ENCODE measurements around the gene TMEM97. TPM values are rescaled to one million over a fixed set of nuclear protein-coding genes. Genes with fewer than 3 reads are reported as not detected.
A peak's percentile ranks its signal among the peaks of the same experiment; 100 is the strongest.

TMEM97 gene
- polyA plus RNA-seq, 3 donors: 1.3 to 1.5 (median 1.4) TPM

GRCh38 chr17:28324267-28324745 is 5.3 kb downstream of the TMEM97 start:
- Histone ChIP-seq H3K4me3 (replicated peaks in 1 of 3; ENCODE audit: low read depth in 2 of 3, low read length in 3 of 3) (no peak overlapping the region), H3K79me2 (ENCODE audit: insufficient read depth, low read length) (peaks cover 30% of the 10 kb centered on the region), H3K9ac (ENCODE audit: insufficient read depth, low read length, poor library complexity, severe bottlenecking) (no peak overlapping the region), H3K4me1 (ENCODE audit: control insufficient read depth in 1 of 2, insufficient read depth in 2 of 2, low read length in 2 of 2) (peaks cover 24 to 29% of the 10 kb centered on the region in 2 donors), H3K36me3 (replicated peaks in 1 of 2; ENCODE audit: control insufficient read depth in 1 of 2, insufficient read depth in 2 of 2, low read length in 2 of 2) (peaks cover 21 to 35% of the 10 kb centered on the region in 2 donors), H3K9me3 (replicated peaks in 1 of 2; ENCODE audit: control insufficient read depth in 1 of 2, insufficient read depth in 1 of 2, low read length in 2 of 2) (no peaks in the 10 kb centered on the region), H3K27ac (ENCODE audit: low read depth in 1 of 2, low read length in 2 of 2) (peak overlapping the region in 1 of 2 donors; percentile 36), H2AFZ (ENCODE audit: insufficient read depth, low read depth, low read length, poor library complexity, severe bottlenecking) (no peak overlapping the region), H3K27me3 (ENCODE audit: control insufficient read depth in 2 of 2, insufficient read depth in 2 of 2, low read length in 2 of 2) (no peaks in the 10 kb centered on the region), H3K4me2 (replicated peaks; ENCODE audit: extremely low read depth, low read length, poor library complexity, severe bottlenecking) (peak overlapping the region; percentile 24), H4K20me1 (ENCODE audit: insufficient read depth, low read length) (no peaks in the 10 kb centered on the region)
- intact Hi-C loops (cut with micrococcal nuclease): loop anchor here in 1 of 2 donors (5.0 kb wide), 1 partner anchor 33 kb away; the partner anchor contains the start of gene POLDIP2
- no peak for DNase-seq
- peak overlapping the region in 4 of 7 donors; percentile 41 to 78 (median 59) for H3K27ac Mint-ChIP-seq
- no peak for TF ChIP-seq CTCF (IDR thresholded peaks at IDR 0.05)
- H3K4me3 Mint-ChIP-seq: no peak overlapping the region
- H3K27me3 Mint-ChIP-seq (ENCODE audit: low read depth in 3 of 3): no peaks in the 10 kb centered on the region
- H3K4me1 Mint-ChIP-seq: peaks cover 28% of the 10 kb centered on the region
- no peaks in the 10 kb centered on the region for H3K9me3 Mint-ChIP-seq
- 68% methylated on average over 2 of the region's 5 CpGs for WGBS (ENCODE audit: insufficient coverage)
- H3K36me3 Mint-ChIP-seq: peaks cover 29 to 35% of the 10 kb centered on the region in 2 donors

GRCh38 chr17:28324781-28325180 is 5.8 kb downstream of the TMEM97 start:
- Histone ChIP-seq H3K4me2 (replicated peaks; ENCODE audit: extremely low read depth, low read length, poor library complexity, severe bottlenecking) (peak overlapping the region; percentile 24), H3K4me3 (replicated peaks in 1 of 3; ENCODE audit: low read depth in 2 of 3, low read length in 3 of 3) (no peak overlapping the region), H3K79me2 (ENCODE audit: insufficient read depth, low read length) (peaks cover 26% of the 10 kb centered on the region), H2AFZ (ENCODE audit: insufficient read depth, low read depth, low read length, poor library complexity, severe bottlenecking) (no peak overlapping the region), H4K20me1 (ENCODE audit: insufficient read depth, low read length) (no peaks in the 10 kb centered on the region), H3K27me3 (ENCODE audit: control insufficient read depth in 2 of 2, insufficient read depth in 2 of 2, low read length in 2 of 2) (no peaks in the 10 kb centered on the region), H3K9ac (ENCODE audit: insufficient read depth, low read length, poor library complexity, severe bottlenecking) (no peak overlapping the region), H3K4me1 (ENCODE audit: control insufficient read depth in 1 of 2, insufficient read depth in 2 of 2, low read length in 2 of 2) (peaks cover 19 to 24% of the 10 kb centered on the region in 2 donors), H3K27ac (ENCODE audit: low read depth in 1 of 2, low read length in 2 of 2) (peak overlapping the region in 1 of 2 donors; percentile 36), H3K9me3 (replicated peaks in 1 of 2; ENCODE audit: control insufficient read depth in 1 of 2, insufficient read depth in 1 of 2, low read length in 2 of 2) (no peaks in the 10 kb centered on the region), H3K36me3 (replicated peaks in 1 of 2; ENCODE audit: control insufficient read depth in 1 of 2, insufficient read depth in 2 of 2, low read length in 2 of 2) (peaks cover 24 to 40% of the 10 kb centered on the region in 2 donors)
- Mint-ChIP-seq H3K9me3 (no peaks in the 10 kb centered on the region), H3K27ac (peak overlapping the region in 4 of 7 donors; percentile 41 to 78 (median 59)), H3K27me3 (ENCODE audit: low read depth in 3 of 3) (no peaks in the 10 kb centered on the region), H3K4me3 (peak overlapping the region in 1 of 2 donors; percentile 11), H3K4me1 (peaks cover 24% of the 10 kb centered on the region), H3K36me3 (peaks cover 29 to 39% of the 10 kb centered on the region in 2 donors)
- TF ChIP-seq CTCF (IDR thresholded peaks at IDR 0.05): no peak
- DNase-seq: peak in 1 of 3 donors; percentile 38
- intact Hi-C loops (cut with micrococcal nuclease): loop anchor here in 1 of 2 donors (5.0 kb wide), 1 partner anchor 33 kb away; the partner anchor contains the start of gene POLDIP2
- 100% methylated on average over 1 of the region's 3 CpGs for WGBS (ENCODE audit: insufficient coverage)

All from CD14-positive monocyte (primary cell).